HG02798 (cell line): ENCODE data around the gene BIK.

Experiments
- ATAC-seq: cut with Tn5 transposase; IDR thresholded peaks from one replicate; pipeline ENCODE4 v1.9.1; 2021; ENCODE audit warnings: mild to moderate bottlenecking; ENCODE audit not compliant: unreplicated experiment, poor library complexity

The BIK gene

GRCh38 chr22:43158778-43159483, 48.4 kb downstream of the BIK start:
- ATAC-seq = no peak

DNA sequence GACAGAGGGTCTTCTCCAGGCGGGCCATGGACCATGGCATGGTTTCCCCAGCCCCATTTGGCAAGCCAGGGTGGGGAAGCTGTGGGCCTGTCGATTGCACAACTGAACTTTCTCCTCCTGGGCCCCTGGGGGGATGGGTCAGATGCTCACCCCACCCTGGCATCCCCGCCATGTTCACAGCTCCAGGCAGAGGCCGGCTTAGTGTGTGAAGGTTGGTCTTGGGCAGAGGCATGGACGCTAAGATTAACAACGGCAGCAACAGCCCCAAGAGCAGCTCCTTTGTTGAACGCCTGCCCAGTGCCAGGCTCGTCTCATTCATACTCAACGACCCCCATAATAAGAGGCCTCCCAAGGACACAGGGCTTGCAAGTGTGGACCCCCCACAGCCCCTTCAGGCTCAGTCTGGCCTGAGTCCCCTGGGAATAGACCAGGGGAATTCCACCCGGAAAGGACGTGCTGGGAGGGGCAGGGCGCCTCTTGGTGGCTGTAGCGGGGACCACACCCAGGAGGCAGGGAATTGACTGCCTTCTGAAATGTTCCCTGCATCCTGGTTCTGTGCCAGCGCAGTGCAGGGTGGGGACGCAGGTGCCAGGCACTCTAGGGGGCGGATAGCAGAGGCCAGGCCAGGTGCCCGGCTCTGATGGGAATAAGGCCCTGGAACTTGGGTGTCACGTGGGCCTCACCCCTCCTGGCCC, 49.1 kb downstream of the BIK start:
- ATAC-seq = no peak

- no peak for ATAC-seq
These were observed 50.1 kb downstream of the BIK start for GRCh38 chr22:43160497-43161126.

- ATAC-seq = no peak
These were observed 52.0 kb downstream of the BIK start for GRCh38 chr22:43162412-43163150.

DNA sequence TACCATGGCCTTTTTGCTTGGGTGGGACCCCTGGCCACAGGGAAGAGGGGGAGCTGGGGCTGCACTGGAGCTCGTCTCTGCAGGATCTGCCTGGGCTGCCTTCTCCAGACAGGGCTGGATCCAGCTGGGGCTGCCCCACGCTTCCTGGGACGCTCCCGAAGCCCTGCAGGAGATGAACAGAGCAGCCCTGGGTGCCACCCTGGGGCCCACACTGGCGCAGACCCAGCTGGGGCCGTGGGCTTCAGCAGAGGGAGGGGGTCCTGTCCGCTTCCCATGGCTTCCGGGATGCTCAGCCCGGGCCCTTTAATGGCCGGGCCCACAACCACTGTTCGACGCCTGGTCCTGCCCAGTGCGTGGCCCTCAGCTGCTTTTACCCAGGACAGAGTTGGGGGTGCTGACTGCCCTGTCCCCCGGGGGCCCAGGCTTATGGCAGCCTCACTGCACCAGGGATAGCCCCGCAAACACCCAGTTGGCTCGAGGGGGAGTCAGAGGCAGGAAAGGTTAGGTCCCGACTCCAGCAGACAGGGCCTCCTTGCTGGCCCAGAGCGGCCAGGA, 52.8 kb downstream of the BIK start:
- no peak for ATAC-seq

- no peak for ATAC-seq
These were observed 54.1 kb downstream of the BIK start for GRCh38 chr22:43164636-43165035.

GRCh38 chr22:43166132-43166930, 55.8 kb downstream of the BIK start:
- ATAC-seq = no peak

- no peak for ATAC-seq
These were observed 56.5 kb downstream of the BIK start for GRCh38 chr22:43167001-43167589.

GRCh38 chr22:43168471-43169309, 58.1 kb downstream of the BIK start:
- no peak for ATAC-seq

DNA sequence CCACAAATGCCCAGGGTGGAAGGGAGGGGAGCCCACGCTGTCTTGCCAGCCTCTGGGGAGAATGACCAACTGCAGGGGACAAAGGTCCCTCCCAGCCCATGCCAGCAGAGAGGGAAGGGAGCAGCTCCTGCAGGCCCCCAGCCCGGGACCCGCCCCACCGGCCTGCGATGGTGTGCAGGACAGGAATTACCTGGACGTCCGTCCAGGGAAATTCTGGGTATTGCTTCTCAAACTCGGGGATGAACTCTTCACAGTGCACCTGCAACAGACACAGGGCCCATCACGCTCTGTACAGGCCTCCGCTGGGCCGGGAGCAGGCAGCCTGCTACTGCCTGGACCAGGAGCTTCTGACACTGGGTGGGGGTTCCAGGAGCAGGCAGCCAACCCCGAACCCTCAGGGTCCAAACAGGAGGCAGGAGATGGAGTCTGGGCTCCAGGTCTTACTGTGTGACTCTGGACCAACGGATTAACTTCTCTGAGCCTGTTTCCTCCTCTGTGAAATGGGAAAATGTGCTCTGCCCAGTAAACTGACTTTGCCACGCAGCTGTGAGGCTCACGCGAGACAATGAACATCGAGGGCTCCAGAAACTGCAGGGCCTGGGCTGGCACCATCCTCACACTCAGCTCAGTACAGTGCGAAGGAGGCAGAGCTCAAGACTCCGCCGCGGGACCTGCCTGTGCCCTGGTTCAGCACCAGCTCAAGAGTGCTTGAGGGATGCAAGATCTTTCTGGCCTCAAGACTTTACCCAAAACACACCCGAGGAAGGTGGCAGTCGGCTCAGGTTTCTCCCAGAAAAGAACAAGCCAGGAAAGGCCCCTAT, 59.0 kb downstream of the BIK start:
- ATAC-seq = no peak

DNA sequence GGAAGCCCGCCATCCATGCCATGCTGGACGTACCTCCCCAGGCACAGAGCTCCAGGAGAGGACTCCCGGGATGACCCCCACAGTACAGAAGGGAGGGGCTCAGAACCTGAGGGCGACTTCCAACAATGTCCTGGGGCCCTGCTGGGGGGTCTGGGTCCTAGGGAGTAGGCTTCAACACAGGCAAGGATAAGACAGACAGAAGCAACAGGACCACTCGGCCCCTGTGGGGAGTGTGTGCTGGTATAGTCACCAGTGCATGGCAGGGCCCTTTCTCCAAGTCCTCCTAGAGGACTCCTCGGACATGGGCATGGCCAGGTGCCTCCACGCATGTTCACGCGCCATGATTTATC, 59.6 kb downstream of the BIK start:
- ATAC-seq = no peak

DNA sequence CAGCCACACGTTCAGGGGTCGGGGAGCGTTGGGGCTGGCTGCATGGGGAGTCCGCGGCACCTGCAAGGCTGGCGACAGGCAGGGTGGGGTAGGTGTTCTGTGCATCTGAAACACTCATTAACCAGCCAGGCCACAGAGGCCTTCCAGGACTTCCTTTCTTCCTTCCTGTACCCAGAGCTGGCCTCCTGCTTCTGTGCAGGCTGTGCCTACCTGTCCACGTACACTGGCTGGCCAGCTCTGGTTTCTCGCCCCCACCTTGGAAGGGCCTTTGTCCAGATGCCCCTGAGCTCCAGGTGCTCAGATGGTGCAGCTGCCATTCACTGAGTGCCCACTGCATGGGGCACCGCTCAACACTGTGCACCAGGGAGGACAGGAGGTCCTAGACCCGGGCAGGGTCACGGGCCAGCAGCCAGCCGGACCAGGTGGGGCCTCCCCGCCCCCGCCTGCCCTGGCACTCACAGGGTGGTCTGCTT, 60.5 kb downstream of the BIK start:
- ATAC-seq = no peak

- ATAC-seq = no peak
These were observed 61.1 kb downstream of the BIK start for GRCh38 chr22:43171607-43172006.

DNA sequence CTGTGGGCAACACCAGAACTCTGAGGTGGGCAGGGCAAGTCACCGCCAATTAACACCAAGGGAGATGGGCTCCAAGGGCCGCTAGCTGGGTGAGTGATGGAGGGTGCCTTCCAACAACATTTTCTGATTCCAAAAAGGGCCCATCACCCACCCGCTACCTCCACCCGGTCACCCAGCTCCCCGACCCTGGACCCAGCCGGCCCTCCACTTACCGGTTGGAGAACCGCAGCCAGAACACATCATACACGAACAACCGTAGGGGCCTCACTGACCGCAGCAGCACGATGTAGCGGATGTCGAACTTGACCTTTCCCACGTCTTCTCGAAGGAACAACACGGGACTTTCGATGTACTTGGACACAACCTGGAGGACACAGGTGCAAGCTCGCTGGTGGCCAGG, 61.6 kb downstream of the BIK start:
- ATAC-seq = no peak

GRCh38 chr22:43173566-43173965, 63.0 kb downstream of the BIK start:
- ATAC-seq = no peak

GRCh38 chr22:43173976-43174720, 63.6 kb downstream of the BIK start:
- no peak for ATAC-seq

DNA sequence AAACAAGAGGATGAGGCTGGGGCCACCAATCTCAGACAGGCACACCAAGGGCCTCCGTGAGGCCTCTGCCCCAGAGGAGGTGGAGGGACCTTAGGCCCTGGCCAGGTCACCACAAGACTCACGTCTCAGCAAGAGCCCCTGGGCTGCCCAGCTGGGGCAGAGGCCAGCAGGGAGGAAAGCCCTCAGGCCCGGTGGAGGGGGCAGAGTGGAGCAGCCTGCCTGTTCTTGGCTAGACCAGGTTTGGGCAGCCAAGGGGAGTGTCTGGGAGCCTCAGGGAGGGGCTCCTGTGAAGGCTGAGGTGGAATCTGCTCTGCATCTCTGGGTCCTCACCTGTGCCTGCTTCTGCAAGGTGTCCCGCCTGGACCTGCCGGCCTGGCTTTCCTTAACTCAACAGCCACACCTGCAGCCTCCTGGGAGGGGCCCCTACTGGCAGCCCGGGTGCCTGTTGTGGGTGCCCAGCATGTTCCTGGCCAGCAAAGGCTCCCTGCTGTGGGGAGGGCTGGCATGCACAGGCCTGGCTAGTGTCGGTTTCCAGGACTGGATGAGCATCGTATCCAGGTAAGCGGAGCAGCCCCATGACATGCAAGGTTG, 64.5 kb downstream of the BIK start:
- no peak for ATAC-seq
